ENCODE measurements around the gene NPEPL1. TPM values are rescaled to one million over a fixed set of nuclear protein-coding genes. Genes with fewer than 3 reads are reported as not detected.

NPEPL1 gene
- total RNA-seq, 2 donors from 2014 or later: 12.2 to 14.1 TPM

- no peak for TF ChIP-seq CTCF (IDR thresholded peaks at IDR 0.05)
- Histone ChIP-seq H3K36me3 (peaks cover 6% of the 10 kb centered on the region), H3K4me3 (no peak overlapping the region), H3K4me1 (no peaks in the 10 kb centered on the region), H3K9me3 (no peaks in the 10 kb centered on the region), H3K27ac (no peak overlapping the region), H3K27me3 (no peaks in the 10 kb centered on the region)
- peak; percentile 50 for DNase-seq (ENCODE audit: low spot score)
Observed at GRCh38 chr20:58714340-58714922, 21.8 kb downstream of the NPEPL1 start.

- no peak for TF ChIP-seq CTCF (IDR thresholded peaks at IDR 0.05)
- DNase-seq (ENCODE audit: low spot score): peak; percentile 44
- Histone ChIP-seq H3K27me3 (no peaks in the 10 kb centered on the region), H3K9me3 (no peaks in the 10 kb centered on the region), H3K27ac (no peak overlapping the region), H3K4me3 (no peak overlapping the region), H3K36me3 (peaks cover 6% of the 10 kb centered on the region), H3K4me1 (no peaks in the 10 kb centered on the region)
Observed at GRCh38 chr20:58714923-58715351, 22.3 kb downstream of the NPEPL1 start.

- Histone ChIP-seq H3K9me3 (no peaks in the 10 kb centered on the region), H3K36me3 (peaks cover 6% of the 10 kb centered on the region), H3K27ac (no peak overlapping the region), H3K4me3 (no peak overlapping the region), H3K27me3 (no peaks in the 10 kb centered on the region), H3K4me1 (no peaks in the 10 kb centered on the region)
- TF ChIP-seq CTCF (IDR thresholded peaks at IDR 0.05): no peak
- DNase-seq (ENCODE audit: low spot score): peak; percentile 52
Observed at GRCh38 chr20:58715391-58715800, 22.8 kb downstream of the NPEPL1 start.

GRCh38 chr20:58715801-58716475 lies 23.3 kb downstream of the NPEPL1 start:
- H3K9me3 ChIP-seq: no peaks in the 10 kb centered on the region
- H3K27me3 ChIP-seq: no peaks in the 10 kb centered on the region
- no peak overlapping the region for H3K27ac ChIP-seq
- TF ChIP-seq CTCF (IDR thresholded peaks at IDR 0.05): no peak
- peak; percentile 48 for DNase-seq (ENCODE audit: low spot score)
- peaks cover 6% of the 10 kb centered on the region for H3K36me3 ChIP-seq
- no peaks in the 10 kb centered on the region for H3K4me1 ChIP-seq
- no peak overlapping the region for H3K4me3 ChIP-seq

- TF ChIP-seq CTCF (IDR thresholded peaks at IDR 0.05): no peak
- Histone ChIP-seq H3K9me3 (no peaks in the 10 kb centered on the region), H3K4me1 (no peaks in the 10 kb centered on the region), H3K27me3 (no peaks in the 10 kb centered on the region), H3K4me3 (no peak overlapping the region), H3K27ac (no peak overlapping the region), H3K36me3 (peaks cover 6% of the 10 kb centered on the region)
- peak; percentile 54 for DNase-seq (ENCODE audit: low spot score)
Observed at GRCh38 chr20:58716476-58717277, 24.1 kb downstream of the NPEPL1 start.

Data from right atrium auricular region (tissue), 2 donors.